IMR-90 (cell line): ENCODE data around the gene TAX1BP1. TPM values are rescaled to one million over a fixed set of nuclear protein-coding genes. Genes with fewer than 3 reads are reported as not detected.

Experiments used
- ATAC-seq: fragments of 200-7000 bp; cut with Tn5 transposase; 2 replicates; pipeline ENCODE4 v1.9.1; 2020; ENCODE audit warnings: low read depth, mild to moderate bottlenecking, moderate library complexity
- BruUV-seq: library from RNA; stranded (reverse); fragments of 400-500 nt; replicated peaks from 2 replicates; lab custom pipeline; 2021; lab: Mats Ljungman, UMichigan
- CTCF ChIA-PET: fragments of 300-600 bp; formaldehyde crosslinking; extraction: SDS; loops from one replicate; lab custom pipeline; 2021; ENCODE audit warnings: antibody characterized with exemption; lab: Yijun Ruan, JAX
- POLR2A ChIA-PET: fragments of 300-600 bp; sonication (Branson Sonifier 250); formaldehyde crosslinking; loops from one replicate; lab custom pipeline; 2022; ENCODE audit warnings: antibody characterized with exemption; ENCODE audit not compliant: unreplicated experiment; lab: Charles Lee
- DNase-seq: peaks from one replicate; pipeline ENCODE4 v3.0.0; 2013
- H2AFZ ChIP-seq: replicated peaks from 2 replicates; pipeline ENCODE3; 2013; ENCODE audit warnings: low read length, mild to moderate bottlenecking; ENCODE audit not compliant: poor library complexity
- H2AK5ac ChIP-seq: 2 replicates; pipeline ENCODE4 v1.6.1; 2013; ENCODE audit warnings: low read depth, low read length, inconsistent platforms
- H2AK9ac ChIP-seq: replicated peaks from 2 replicates; pipeline ENCODE3; 2013; ENCODE audit warnings: mild to moderate bottlenecking, low read depth, low read length, moderate library complexity; ENCODE audit not compliant: poor library complexity
- H2BK120ac ChIP-seq: 2 replicates; pipeline ENCODE4 v1.6.1; 2013; ENCODE audit warnings: low read depth, low read length, inconsistent platforms
- H2BK15ac ChIP-seq: 3 replicates; pipeline ENCODE4 v1.6.1; 2013; ENCODE audit warnings: low read depth, low read length, inconsistent platforms
- H2BK20ac ChIP-seq: 2 replicates; pipeline ENCODE4 v1.6.1; 2013; ENCODE audit warnings: low read depth, mild to moderate bottlenecking, inconsistent platforms, low read length, moderate library complexity
- H2BK5ac ChIP-seq: 2 replicates; pipeline ENCODE4 v1.6.1; 2013; ENCODE audit warnings: mild to moderate bottlenecking, low read depth, low read length, inconsistent platforms; ENCODE audit not compliant: poor library complexity, severe bottlenecking
- H3K14ac ChIP-seq: replicated peaks from 2 replicates; pipeline ENCODE4 v1.6.1; 2013; ENCODE audit warnings: low read depth, low read length, inconsistent platforms
- H3K18ac ChIP-seq: 2 replicates; pipeline ENCODE4 v1.6.1; 2013; ENCODE audit warnings: low read depth, low read length, control low read depth
- H3K23ac ChIP-seq: 2 replicates; pipeline ENCODE4 v1.6.1; 2013; ENCODE audit warnings: low read depth, low read length, inconsistent platforms
- H3K27ac ChIP-seq: 2 replicates; pipeline ENCODE4 v1.5.1; 2013; ENCODE audit warnings: mild to moderate bottlenecking, control low read depth, low read length; ENCODE audit not compliant: insufficient read depth
- H3K27me3 ChIP-seq: 2 replicates; pipeline ENCODE4 v1.6.1; 2013; ENCODE audit warnings: low read length; ENCODE audit not compliant: control insufficient read depth, insufficient read depth
- H3K36me3 ChIP-seq: 2 replicates; pipeline ENCODE4 v1.6.1; 2013; ENCODE audit warnings: low read length, mixed read lengths; ENCODE audit not compliant: control insufficient read depth, insufficient read depth
- H3K4ac ChIP-seq: 2 replicates; pipeline ENCODE4 v1.6.1; 2013; ENCODE audit warnings: low read depth, low read length, inconsistent platforms
- H3K4me1 ChIP-seq: 2 replicates; pipeline ENCODE4 v1.6.1; 2013; ENCODE audit warnings: low read length, mixed read lengths; ENCODE audit not compliant: control insufficient read depth, insufficient read depth
- H3K4me2 ChIP-seq: 2 replicates; pipeline ENCODE4 v1.6.1; 2013; ENCODE audit warnings: low read depth, mild to moderate bottlenecking, control low read depth, low read length, moderate library complexity
- H3K4me3 ChIP-seq: 2 replicates; pipeline ENCODE4 v1.5.1; 2013; ENCODE audit warnings: low read depth, mild to moderate bottlenecking, control low read depth, low read length, moderate library complexity; ENCODE audit not compliant: insufficient read depth
- H3K56ac ChIP-seq: 2 replicates; pipeline ENCODE4 v1.6.1; 2013; ENCODE audit warnings: low read length, inconsistent platforms; ENCODE audit not compliant: insufficient read depth; ENCODE audit errors: extremely low read depth
- H3K79me1 ChIP-seq, 2 experiments: 2 replicates each; pipeline ENCODE4 v1.6.1; 2013; ENCODE audit warnings: low read length in 2 of 2, inconsistent platforms in 1 of 2, low read depth in 1 of 2
- H3K9ac ChIP-seq: 2 replicates; pipeline ENCODE4 v1.6.1; 2013; ENCODE audit warnings: low read depth, low read length, control low read depth
- H3K9me1 ChIP-seq: 2 replicates; pipeline ENCODE4 v1.6.1; 2013; ENCODE audit warnings: low read length, inconsistent platforms; ENCODE audit not compliant: insufficient read depth
- H3K9me3 ChIP-seq: 2 replicates; pipeline ENCODE4 v1.6.1; 2013; ENCODE audit warnings: low read length; ENCODE audit not compliant: control insufficient read depth, insufficient read depth
- H4K20me1 ChIP-seq: 2 replicates; pipeline ENCODE4 v1.6.1; 2013; ENCODE audit warnings: low read length, inconsistent platforms; ENCODE audit not compliant: insufficient read depth
- H4K5ac ChIP-seq: 2 replicates; pipeline ENCODE4 v1.6.1; 2013; ENCODE audit warnings: mild to moderate bottlenecking, low read depth, low read length, control low read depth
- H4K8ac ChIP-seq, 2 experiments: 2 replicates each; pipeline ENCODE4 v1.6.1; 2013; ENCODE audit warnings: low read depth in 2 of 2, low read length in 2 of 2, control low read depth in 1 of 2, inconsistent platforms in 1 of 2
- H4K91ac ChIP-seq: 2 replicates; pipeline ENCODE4 v1.6.1; 2013; ENCODE audit warnings: low read depth, low read length, inconsistent platforms; ENCODE audit not compliant: insufficient read depth
- BHLHE40 ChIP-seq: fragments of 150-350 bp; IDR thresholded peaks from 2 replicates; pipeline ENCODE4 v1.6.1; 2016; ENCODE audit warnings: mild to moderate bottlenecking, low read depth, low read length
- CEBPB ChIP-seq: IDR thresholded peaks from 2 replicates; pipeline ENCODE4 v1.6.1; 2012; ENCODE audit warnings: low read depth, low read length, improper control_type of control experiment
- CHD1 ChIP-seq: IDR thresholded peaks from 2 replicates; pipeline ENCODE4 v1.6.1; 2012; ENCODE audit warnings: low read depth, low read length, improper control_type of control experiment
- ELK1 ChIP-seq: fragments of 150-350 bp; IDR thresholded peaks from 2 replicates; pipeline ENCODE4 v1.6.1; 2016; ENCODE audit warnings: low read depth, mild to moderate bottlenecking, low read length, moderate library complexity, borderline replicate concordance
- FOS ChIP-seq: fragments of 150-350 bp; IDR thresholded peaks from 2 replicates; pipeline ENCODE4 v1.6.1; 2016; ENCODE audit warnings: low read depth, low read length
- MAFK ChIP-seq: IDR thresholded peaks from 2 replicates; pipeline ENCODE4 v1.6.1; 2012; ENCODE audit warnings: low read depth, low read length, improper control_type of control experiment
- MAZ ChIP-seq: IDR thresholded peaks from 2 replicates; pipeline ENCODE4 v1.6.1; 2012; ENCODE audit warnings: low read depth, mild to moderate bottlenecking, low read length, improper control_type of control experiment, moderate library complexity, borderline replicate concordance
- MXI1 ChIP-seq: IDR thresholded peaks from 2 replicates; pipeline ENCODE4 v1.6.1; 2012; ENCODE audit warnings: low read depth, mild to moderate bottlenecking, low read length, moderate library complexity, borderline replicate concordance
- NFE2L2 ChIP-seq: fragments of 150-350 bp; IDR thresholded peaks from 2 replicates; pipeline ENCODE4 v1.6.1; 2016; ENCODE audit warnings: low read depth, mild to moderate bottlenecking, low read length
- POLR2A ChIP-seq: IDR thresholded peaks from 2 replicates; pipeline ENCODE4 v1.6.1; 2012; ENCODE audit warnings: mild to moderate bottlenecking, low read depth, low read length
- RAD21 ChIP-seq: IDR thresholded peaks from 2 replicates; pipeline ENCODE4 v1.6.1; 2012; ENCODE audit warnings: low read length, improper control_type of control experiment
- RCOR1 ChIP-seq: IDR thresholded peaks from 2 replicates; pipeline ENCODE4 v1.6.1; 2012; ENCODE audit warnings: mild to moderate bottlenecking, low read length, improper control_type of control experiment; ENCODE audit not compliant: insufficient replicate concordance
- RFX5 ChIP-seq: IDR thresholded peaks from 2 replicates; pipeline ENCODE4 v1.8.0; 2012; ENCODE audit warnings: low read depth, mild to moderate bottlenecking, low read length, moderate library complexity
- SMC3 ChIP-seq: fragments of 150-350 bp; IDR thresholded peaks from 2 replicates; pipeline ENCODE4 v1.6.1; 2016; ENCODE audit warnings: low read depth, mild to moderate bottlenecking, antibody characterized with exemption, low read length, moderate library complexity
- dilution Hi-C: fragments of 300-500 bp; cut with HindIII; formaldehyde crosslinking; loops from one replicate; pipeline ENCODE4 v1.14.3; 2018; ENCODE audit warnings: low sequenced_read_pairs; ENCODE audit not compliant: unreplicated experiment
- in situ Hi-C: fragments of 300-500 bp; cut with MboI; formaldehyde crosslinking; loops from 3 replicates; pipeline ENCODE4 v1.14.3; 2019; ENCODE audit warnings: low sequenced_read_pairs, inconsistent platforms, mixed read lengths
- intact Hi-C: fragments of 100-400 bp; cut with micrococcal nuclease; formaldehyde crosslinking; loops from 2 replicates; pipeline ENCODE4 v1.10.0; 2022
- polyA plus RNA-seq, 3 experiments: library from polyadenylated mRNA; depleted of rRNA; stranded (reverse); fragments of >200 nt; gene quantifications; 2 replicates each; pipeline ENCODE4 v1.2.3, GENCODE V29; 2012; ENCODE audit warnings: low replicate concordance in 1 of 3
- total RNA-seq: library from RNA; depleted of rRNA; stranded (reverse); fragments of >200 nt; gene quantifications from 2 replicates; pipeline ENCODE4 v1.2.3, GENCODE V29; 2012
- TF ChIP-seq, protein P1 (sequence below): fragments of 150-350 bp; IDR thresholded peaks from 2 replicates; pipeline ENCODE4 v1.6.1; 2017; ENCODE audit warnings: mild to moderate bottlenecking, antibody characterized with exemption, low read length, low read depth
- TF ChIP-seq, protein P2 (sequence below): conservative IDR thresholded peaks from 2 replicates; pipeline ENCODE4 v1.5.1; 2012; ENCODE audit warnings: mild to moderate bottlenecking, low read depth, low read length, improper control_type of control experiment

The TAX1BP1 gene
- total and polyA plus RNA-seq, 2 of the 4 experiments (the other 2 are of a cell fraction) = 49.0 to 52.7 TPM

- Histone ChIP-seq H3K27me3 (no peaks in the 10 kb centered on the region), H4K8ac (no peak overlapping the region), H2BK120ac (no peak overlapping the region), H3K18ac (no peak overlapping the region), H2BK20ac (no peak overlapping the region), H4K20me1 (peaks cover 11% of the 10 kb centered on the region), H2BK5ac (no peak overlapping the region), H3K27ac (no peak overlapping the region), H3K4me3 (no peak overlapping the region), H2BK15ac (no peak overlapping the region), H4K91ac (no peak overlapping the region), H3K4me2 (no peak overlapping the region), H3K36me3 (peaks cover 2% of the 10 kb centered on the region; the same call in 1 of the 2 replicates), H3K4me1 (no peaks in the 10 kb centered on the region), H2AK9ac (no peak overlapping the region), H2AK5ac (no peak overlapping the region), H3K9me3 (no peaks in the 10 kb centered on the region), H3K56ac (no peak overlapping the region), H3K9me1 (no peaks in the 10 kb centered on the region), H3K4ac (no peak overlapping the region), H3K79me1 (peaks cover 8 to 35% of the 10 kb centered on the region in 2 experiments; a peak in 3 of 4 replicates), H3K23ac (no peak overlapping the region), H4K5ac (no peak overlapping the region), H3K9ac (no peak overlapping the region), H3K14ac (no peak overlapping the region), H2AFZ (no peak overlapping the region)
- in situ Hi-C loops (loop anchor here (10.0 to 25.0 kb wide), 2 partner anchors 232 to 575 kb away; partner anchors contain the start of gene HOXA13), dilution Hi-C loops (no loop called here), intact Hi-C loops (loop anchor here (5.0 to 10.0 kb wide), 3 partner anchors 142 to 317 kb away; no protein-coding TSS in a partner anchor)
- TF ChIP-seq, protein P1, sequence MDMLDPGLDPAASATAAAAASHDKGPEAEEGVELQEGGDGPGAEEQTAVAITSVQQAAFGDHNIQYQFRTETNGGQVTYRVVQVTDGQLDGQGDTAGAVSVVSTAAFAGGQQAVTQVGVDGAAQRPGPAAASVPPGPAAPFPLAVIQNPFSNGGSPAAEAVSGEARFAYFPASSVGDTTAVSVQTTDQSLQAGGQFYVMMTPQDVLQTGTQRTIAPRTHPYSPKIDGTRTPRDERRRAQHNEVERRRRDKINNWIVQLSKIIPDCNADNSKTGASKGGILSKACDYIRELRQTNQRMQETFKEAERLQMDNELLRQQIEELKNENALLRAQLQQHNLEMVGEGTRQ = no peak
- no peak for TF ChIP-seq MAZ
- no peak for TF ChIP-seq POLR2A
- no peak for TF ChIP-seq CHD1
- TF ChIP-seq CEBPB = no peak
- no peak for TF ChIP-seq RAD21
- no peak for TF ChIP-seq MXI1
- TF ChIP-seq MAFK = no peak
- TF ChIP-seq BHLHE40 = no peak
- no peak for TF ChIP-seq ELK1
- no peak for TF ChIP-seq RCOR1
- TF ChIP-seq NFE2L2 = no peak
- TF ChIP-seq RFX5 = no peak
- TF ChIP-seq SMC3 = no peak
- TF ChIP-seq, protein P2, sequence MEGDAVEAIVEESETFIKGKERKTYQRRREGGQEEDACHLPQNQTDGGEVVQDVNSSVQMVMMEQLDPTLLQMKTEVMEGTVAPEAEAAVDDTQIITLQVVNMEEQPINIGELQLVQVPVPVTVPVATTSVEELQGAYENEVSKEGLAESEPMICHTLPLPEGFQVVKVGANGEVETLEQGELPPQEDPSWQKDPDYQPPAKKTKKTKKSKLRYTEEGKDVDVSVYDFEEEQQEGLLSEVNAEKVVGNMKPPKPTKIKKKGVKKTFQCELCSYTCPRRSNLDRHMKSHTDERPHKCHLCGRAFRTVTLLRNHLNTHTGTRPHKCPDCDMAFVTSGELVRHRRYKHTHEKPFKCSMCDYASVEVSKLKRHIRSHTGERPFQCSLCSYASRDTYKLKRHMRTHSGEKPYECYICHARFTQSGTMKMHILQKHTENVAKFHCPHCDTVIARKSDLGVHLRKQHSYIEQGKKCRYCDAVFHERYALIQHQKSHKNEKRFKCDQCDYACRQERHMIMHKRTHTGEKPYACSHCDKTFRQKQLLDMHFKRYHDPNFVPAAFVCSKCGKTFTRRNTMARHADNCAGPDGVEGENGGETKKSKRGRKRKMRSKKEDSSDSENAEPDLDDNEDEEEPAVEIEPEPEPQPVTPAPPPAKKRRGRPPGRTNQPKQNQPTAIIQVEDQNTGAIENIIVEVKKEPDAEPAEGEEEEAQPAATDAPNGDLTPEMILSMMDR = no peak
- TF ChIP-seq FOS = no peak
- no peak for ATAC-seq
- ChIA-PET CTCF (interaction anchor here (0.5 kb wide), 1 partner anchor 555 kb away, joined by 3 read pairs; no protein-coding TSS in a partner anchor), POLR2A (no interaction called here)
- no TSS peak for BruUV-seq
- DNase-seq = no peak
Measured at GRCh38 chr7:27779873-27780272, 39.9 kb downstream of the TAX1BP1 start.
